ENCODE results near the gene RAB26.

The RAB26 gene

DNA sequence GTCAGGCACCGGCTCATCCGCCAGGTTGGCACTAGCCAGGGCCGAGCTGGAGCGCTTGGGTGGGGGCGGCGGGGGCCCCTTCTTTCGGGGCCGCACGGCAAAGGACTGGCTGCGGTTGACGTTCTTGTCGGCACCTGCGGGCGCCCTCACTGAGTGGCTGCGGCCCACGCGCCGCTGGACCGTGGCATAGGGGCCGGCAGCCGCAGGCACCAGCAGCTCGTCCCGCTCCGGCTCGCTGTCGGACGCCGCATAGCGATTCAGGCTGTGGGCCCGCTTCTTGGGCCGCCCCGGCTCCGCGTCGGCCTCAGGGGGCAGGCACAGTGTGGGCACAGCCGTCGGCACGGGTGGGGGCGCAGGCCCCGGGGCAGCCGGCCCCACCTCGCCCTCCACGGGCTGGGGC is 32.0 kb downstream of the RAB26 start:
- CTCF ChIA-PET = no interaction called here
- no peaks in the 10 kb centered on the region for H3K4me1 ChIP-seq (ENCODE audit: control extremely low read depth in 1 of 4, control insufficient read depth in 4 of 4, insufficient read depth in 4 of 4, low read length in 3 of 4)
- no peak overlapping the region for H3K4me3 ChIP-seq (ENCODE audit: control insufficient read depth in 1 of 7, extremely low read depth in 1 of 7, insufficient read depth in 4 of 7, low read depth in 2 of 7, low read length in 6 of 7)
- no peaks in the 10 kb centered on the region for H3K9me3 ChIP-seq (ENCODE audit: control extremely low read depth in 1 of 5, control insufficient read depth in 4 of 5, insufficient read depth in 2 of 5, low read depth in 1 of 5, low read length in 4 of 5)
- H3K36me3 ChIP-seq (ENCODE audit: control insufficient read depth in 4 of 4, insufficient read depth in 4 of 4, low read length in 3 of 4) = peaks cover 0 to 28% (median 16%) of the 10 kb centered on the region in 4 experiments
- H3K27me3 ChIP-seq (replicated peaks in 2 of 5; ENCODE audit: control insufficient read depth in 4 of 5, insufficient read depth in 5 of 5, low read length in 4 of 5) = peaks cover 0 to 13% (median 0%) of the 10 kb centered on the region in 5 experiments
- H3K27ac ChIP-seq (ENCODE audit: insufficient read depth in 1 of 2, low read depth in 1 of 2, low read length in 2 of 2, poor library complexity in 1 of 2, severe bottlenecking in 2 of 2) = no peak overlapping the region
- DNase-seq = no peak
- 97% methylated on average over 36 of the region's 43 CpGs for WGBS (ENCODE audit: insufficient coverage)
- POLR2A ChIA-PET = no interaction called here

- Histone ChIP-seq H3K27ac (ENCODE audit: insufficient read depth in 1 of 2, low read depth in 1 of 2, low read length in 2 of 2, poor library complexity in 1 of 2, severe bottlenecking in 2 of 2) (no peak overlapping the region), H3K27me3 (replicated peaks in 2 of 5; ENCODE audit: control insufficient read depth in 4 of 5, insufficient read depth in 5 of 5, low read length in 4 of 5) (peaks cover 0 to 13% (median 0%) of the 10 kb centered on the region in 5 experiments), H3K4me1 (ENCODE audit: control extremely low read depth in 1 of 4, control insufficient read depth in 4 of 4, insufficient read depth in 4 of 4, low read length in 3 of 4) (no peaks in the 10 kb centered on the region), H3K4me3 (ENCODE audit: control insufficient read depth in 1 of 7, extremely low read depth in 1 of 7, insufficient read depth in 4 of 7, low read depth in 2 of 7, low read length in 6 of 7) (no peak overlapping the region), H3K9me3 (ENCODE audit: control extremely low read depth in 1 of 5, control insufficient read depth in 4 of 5, insufficient read depth in 2 of 5, low read depth in 1 of 5, low read length in 4 of 5) (no peaks in the 10 kb centered on the region), H3K36me3 (ENCODE audit: control insufficient read depth in 4 of 4, insufficient read depth in 4 of 4, low read length in 3 of 4) (peaks cover 0 to 20% (median 10%) of the 10 kb centered on the region in 4 experiments)
- POLR2A ChIA-PET = no interaction called here
- CTCF ChIA-PET = interaction anchor here (0.8 kb wide), 1 partner anchor 70 kb away, joined by 3 read pairs; the partner anchor contains the start of gene ECI1
- DNase-seq = no peak
- WGBS (ENCODE audit: insufficient coverage) = 91% methylated on average over 31 of the region's 46 CpGs
These were observed 32.8 kb downstream of the RAB26 start for GRCh38 chr16:2180962-2181923.

DNA sequence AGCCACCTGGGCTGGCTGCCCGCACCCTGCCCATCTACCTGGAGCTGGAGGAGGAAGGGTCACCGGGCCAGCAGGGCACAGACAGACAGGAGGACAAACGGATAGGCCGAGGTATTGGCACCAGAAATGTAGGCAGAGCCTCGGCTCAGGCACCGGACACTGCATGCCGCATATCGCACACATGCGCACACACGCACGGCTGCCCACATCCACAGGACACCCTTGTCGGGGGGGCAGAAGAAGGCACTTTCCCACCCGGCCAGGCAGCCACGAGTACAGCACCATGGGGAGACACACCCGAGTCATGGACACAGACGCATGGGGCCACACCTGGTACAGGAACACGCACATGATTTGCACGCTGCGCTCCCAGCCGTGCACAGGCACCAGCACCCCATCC is 33.5 kb downstream of the RAB26 start:
- WGBS (ENCODE audit: insufficient coverage) = 98% methylated on average over 20 of the region's 20 CpGs
- H3K27me3 ChIP-seq (replicated peaks in 2 of 5; ENCODE audit: control insufficient read depth in 4 of 5, insufficient read depth in 5 of 5, low read length in 4 of 5) = peaks cover 0 to 13% (median 0%) of the 10 kb centered on the region in 5 experiments
- H3K4me1 ChIP-seq (ENCODE audit: control extremely low read depth in 1 of 4, control insufficient read depth in 4 of 4, insufficient read depth in 4 of 4, low read length in 3 of 4) = no peaks in the 10 kb centered on the region
- POLR2A ChIA-PET = interaction anchor here (1.7 kb wide), 1 partner anchor 27 kb away, joined by 4 read pairs; the partner anchor contains the start of gene TRAF7
- no peak for DNase-seq
- H3K4me3 ChIP-seq (ENCODE audit: control insufficient read depth in 1 of 7, extremely low read depth in 1 of 7, insufficient read depth in 4 of 7, low read depth in 2 of 7, low read length in 6 of 7) = no peak overlapping the region
- H3K27ac ChIP-seq (ENCODE audit: insufficient read depth in 1 of 2, low read depth in 1 of 2, low read length in 2 of 2, poor library complexity in 1 of 2, severe bottlenecking in 2 of 2) = no peak overlapping the region
- CTCF ChIA-PET = no interaction called here
- H3K36me3 ChIP-seq (ENCODE audit: control insufficient read depth in 4 of 4, insufficient read depth in 4 of 4, low read length in 3 of 4) = peaks cover 0 to 13% (median 5%) of the 10 kb centered on the region in 4 experiments
- H3K9me3 ChIP-seq (ENCODE audit: control extremely low read depth in 1 of 5, control insufficient read depth in 4 of 5, insufficient read depth in 2 of 5, low read depth in 1 of 5, low read length in 4 of 5) = no peaks in the 10 kb centered on the region

DNA sequence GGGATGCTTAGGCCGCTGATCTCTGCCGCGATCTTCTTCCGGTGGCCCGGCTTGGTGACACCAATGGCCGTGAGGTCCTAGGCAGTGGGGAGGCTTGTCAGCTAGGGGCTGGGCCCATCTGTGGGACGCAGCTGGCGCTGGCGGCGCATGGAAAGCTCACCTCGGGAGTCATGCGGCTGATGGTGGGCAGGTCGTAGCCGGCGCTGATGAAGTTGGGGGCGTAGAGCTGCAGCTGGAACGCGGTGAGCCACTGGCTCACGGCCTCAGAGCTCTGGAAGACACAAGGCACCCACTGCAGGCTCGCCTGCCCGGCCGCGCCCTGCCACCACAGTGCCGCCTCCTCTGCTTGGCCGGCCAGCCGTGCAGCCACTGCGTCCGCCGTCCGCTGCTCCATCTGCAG is 35.2 kb downstream of the RAB26 start:
- ChIA-PET CTCF (interaction anchor here (2.1 kb wide), 1 partner anchor 10 kb away, joined by 5 read pairs; no protein-coding TSS in a partner anchor), POLR2A (interaction anchor here (1.7 kb wide), 1 partner anchor 29 kb away, joined by 4 read pairs; the partner anchor contains the start of gene TRAF7)
- WGBS (ENCODE audit: insufficient coverage) = 94% methylated on average over 23 of the region's 30 CpGs
- H3K9me3 ChIP-seq (ENCODE audit: control extremely low read depth in 1 of 5, control insufficient read depth in 4 of 5, insufficient read depth in 2 of 5, low read depth in 1 of 5, low read length in 4 of 5) = no peaks in the 10 kb centered on the region
- no peaks in the 10 kb centered on the region for H3K4me1 ChIP-seq (ENCODE audit: control extremely low read depth in 1 of 4, control insufficient read depth in 4 of 4, insufficient read depth in 4 of 4, low read length in 3 of 4)
- H3K27ac ChIP-seq (ENCODE audit: insufficient read depth in 1 of 2, low read depth in 1 of 2, low read length in 2 of 2, poor library complexity in 1 of 2, severe bottlenecking in 2 of 2) = no peak overlapping the region
- H3K27me3 ChIP-seq (replicated peaks in 2 of 5; ENCODE audit: control insufficient read depth in 4 of 5, insufficient read depth in 5 of 5, low read length in 4 of 5) = peaks cover 0 to 7% (median 0%) of the 10 kb centered on the region in 5 experiments
- DNase-seq = no peak
- no peaks in the 10 kb centered on the region for H3K36me3 ChIP-seq (ENCODE audit: control insufficient read depth in 4 of 4, insufficient read depth in 4 of 4, low read length in 3 of 4)
- no peak overlapping the region for H3K4me3 ChIP-seq (ENCODE audit: control insufficient read depth in 1 of 7, extremely low read depth in 1 of 7, insufficient read depth in 4 of 7, low read depth in 2 of 7, low read length in 6 of 7)

- Histone ChIP-seq H3K4me1 (ENCODE audit: control extremely low read depth in 1 of 4, control insufficient read depth in 4 of 4, insufficient read depth in 4 of 4, low read length in 3 of 4) (no peaks in the 10 kb centered on the region), H3K4me3 (ENCODE audit: control insufficient read depth in 1 of 7, extremely low read depth in 1 of 7, insufficient read depth in 4 of 7, low read depth in 2 of 7, low read length in 6 of 7) (no peak overlapping the region), H3K9me3 (ENCODE audit: control extremely low read depth in 1 of 5, control insufficient read depth in 4 of 5, insufficient read depth in 2 of 5, low read depth in 1 of 5, low read length in 4 of 5) (no peaks in the 10 kb centered on the region), H3K27ac (ENCODE audit: insufficient read depth in 1 of 2, low read depth in 1 of 2, low read length in 2 of 2, poor library complexity in 1 of 2, severe bottlenecking in 2 of 2) (no peak overlapping the region), H3K27me3 (replicated peaks in 2 of 5; ENCODE audit: control insufficient read depth in 4 of 5, insufficient read depth in 5 of 5, low read length in 4 of 5) (peaks cover 0 to 5% (median 0%) of the 10 kb centered on the region in 5 experiments), H3K36me3 (ENCODE audit: control insufficient read depth in 4 of 4, insufficient read depth in 4 of 4, low read length in 3 of 4) (no peaks in the 10 kb centered on the region)
- DNase-seq = no peak
- 92% methylated on average over 8 of the region's 19 CpGs for WGBS (ENCODE audit: insufficient coverage)
- ChIA-PET CTCF (interaction anchor here (2.1 kb wide), 1 partner anchor 10 kb away, joined by 5 read pairs; no protein-coding TSS in a partner anchor), POLR2A (no interaction called here)
These were observed 35.9 kb downstream of the RAB26 start for GRCh38 chr16:2184346-2184745.

DNA sequence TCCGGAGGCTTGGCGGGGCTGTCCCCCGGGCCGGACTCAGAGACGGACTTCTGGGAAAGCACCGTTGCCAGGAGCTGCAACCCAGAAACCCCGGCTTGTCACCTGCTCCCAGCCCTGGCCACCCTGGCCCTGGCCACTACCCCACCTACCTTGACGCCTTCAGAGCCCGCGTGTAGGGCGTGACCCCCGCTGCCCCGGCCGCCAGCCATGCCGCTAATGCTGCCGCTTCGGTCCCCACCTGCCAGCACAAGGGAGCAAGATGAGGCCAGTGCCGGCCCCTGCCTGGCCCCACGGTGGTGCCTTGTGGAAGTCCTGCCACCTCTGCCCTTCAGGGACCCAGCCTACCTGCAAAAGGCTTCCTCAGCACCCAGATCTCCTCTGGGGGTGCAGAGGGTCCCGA is 36.5 kb downstream of the RAB26 start:
- no peaks in the 10 kb centered on the region for H3K27me3 ChIP-seq (replicated peaks in 2 of 5; ENCODE audit: control insufficient read depth in 4 of 5, insufficient read depth in 5 of 5, low read length in 4 of 5)
- H3K27ac ChIP-seq (ENCODE audit: insufficient read depth in 1 of 2, low read depth in 1 of 2, low read length in 2 of 2, poor library complexity in 1 of 2, severe bottlenecking in 2 of 2) = no peak overlapping the region
- no peaks in the 10 kb centered on the region for H3K4me1 ChIP-seq (ENCODE audit: control extremely low read depth in 1 of 4, control insufficient read depth in 4 of 4, insufficient read depth in 4 of 4, low read length in 3 of 4)
- ChIA-PET POLR2A (no interaction called here), CTCF (interaction anchor here (1.9 kb wide), 1 partner anchor 9 kb away, joined by 5 read pairs; no protein-coding TSS in a partner anchor)
- no peaks in the 10 kb centered on the region for H3K9me3 ChIP-seq (ENCODE audit: control extremely low read depth in 1 of 5, control insufficient read depth in 4 of 5, insufficient read depth in 2 of 5, low read depth in 1 of 5, low read length in 4 of 5)
- no peak overlapping the region for H3K4me3 ChIP-seq (ENCODE audit: control insufficient read depth in 1 of 7, extremely low read depth in 1 of 7, insufficient read depth in 4 of 7, low read depth in 2 of 7, low read length in 6 of 7)
- H3K36me3 ChIP-seq (ENCODE audit: control insufficient read depth in 4 of 4, insufficient read depth in 4 of 4, low read length in 3 of 4) = no peaks in the 10 kb centered on the region
- 89% methylated on average over 20 of the region's 20 CpGs for WGBS (ENCODE audit: insufficient coverage)
- DNase-seq = no peak

GRCh38 chr16:2186064-2186463 is 37.6 kb downstream of the RAB26 start:
- Histone ChIP-seq H3K4me1 (ENCODE audit: control extremely low read depth in 1 of 4, control insufficient read depth in 4 of 4, insufficient read depth in 4 of 4, low read length in 3 of 4) (no peaks in the 10 kb centered on the region), H3K4me3 (ENCODE audit: control insufficient read depth in 1 of 7, extremely low read depth in 1 of 7, insufficient read depth in 4 of 7, low read depth in 2 of 7, low read length in 6 of 7) (no peak overlapping the region), H3K27me3 (replicated peaks in 2 of 5; ENCODE audit: control insufficient read depth in 4 of 5, insufficient read depth in 5 of 5, low read length in 4 of 5) (no peaks in the 10 kb centered on the region), H3K27ac (ENCODE audit: insufficient read depth in 1 of 2, low read depth in 1 of 2, low read length in 2 of 2, poor library complexity in 1 of 2, severe bottlenecking in 2 of 2) (no peak overlapping the region), H3K9me3 (ENCODE audit: control extremely low read depth in 1 of 5, control insufficient read depth in 4 of 5, insufficient read depth in 2 of 5, low read depth in 1 of 5, low read length in 4 of 5) (no peaks in the 10 kb centered on the region), H3K36me3 (ENCODE audit: control insufficient read depth in 4 of 4, insufficient read depth in 4 of 4, low read length in 3 of 4) (no peaks in the 10 kb centered on the region)
- POLR2A ChIA-PET = no interaction called here
- CTCF ChIA-PET = interaction anchor here (1.9 kb wide), 1 partner anchor 8 kb away, joined by 5 read pairs; no protein-coding TSS in a partner anchor
- DNase-seq = no peak
- 94% methylated on average over 13 of the region's 13 CpGs for WGBS (ENCODE audit: insufficient coverage)

All from common myeloid progenitor, CD34-positive (primary cell).